ENCODE measurements around the gene TNIK.

TNIK gene

GRCh38 chr3:171218069-171218468 lies 242.1 kb downstream of the TNIK start:
- no peak for TF ChIP-seq CTCF (IDR thresholded peaks at IDR 0.05; ENCODE audit: poor library complexity, severe bottlenecking)
- Histone ChIP-seq H3K4me3 (ENCODE audit: severe bottlenecking) (no peak overlapping the region), H3K27ac (ENCODE audit: poor library complexity, severe bottlenecking) (no peak overlapping the region), H3K27me3 (ENCODE audit: insufficient read depth, poor library complexity, severe bottlenecking) (no peaks in the 10 kb centered on the region), H3K36me3 (ENCODE audit: low read depth) (no peaks in the 10 kb centered on the region), H3K4me1 (ENCODE audit: insufficient read depth, poor library complexity, severe bottlenecking) (no peaks in the 10 kb centered on the region), H3K9me3 (ENCODE audit: severe bottlenecking) (no peaks in the 10 kb centered on the region)
- ATAC-seq (ENCODE audit: low read depth) (no peak), DNase-seq (ENCODE audit: low spot score) (no peak)

DNA sequence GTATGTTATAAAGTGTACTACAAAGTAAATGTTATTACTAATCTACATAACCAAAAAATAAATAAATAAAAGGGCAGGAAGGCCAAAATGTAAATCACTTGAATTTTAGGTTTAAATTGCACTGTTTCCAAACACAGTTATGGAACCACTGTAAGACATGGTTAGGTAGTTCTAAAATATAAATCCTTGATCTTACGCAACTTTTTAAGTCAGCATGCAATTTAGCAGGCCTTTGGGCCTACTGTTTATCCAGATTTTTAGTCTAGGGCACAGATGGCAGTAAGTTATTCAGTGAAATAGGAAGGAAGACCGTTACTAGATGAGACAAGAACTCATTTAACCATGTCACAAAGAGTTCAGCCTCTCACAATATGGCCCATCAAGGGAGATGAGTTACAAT lies 246.3 kb downstream of the TNIK start:
- TF ChIP-seq CTCF (IDR thresholded peaks at IDR 0.05; ENCODE audit: poor library complexity, severe bottlenecking) = no peak
- H3K27ac ChIP-seq (ENCODE audit: poor library complexity, severe bottlenecking) = no peak overlapping the region
- no peaks in the 10 kb centered on the region for H3K4me1 ChIP-seq (ENCODE audit: insufficient read depth, poor library complexity, severe bottlenecking)
- H3K4me3 ChIP-seq (ENCODE audit: severe bottlenecking) = no peak overlapping the region
- H3K36me3 ChIP-seq (ENCODE audit: low read depth) = no peaks in the 10 kb centered on the region
- no peaks in the 10 kb centered on the region for H3K9me3 ChIP-seq (ENCODE audit: severe bottlenecking)
- DNase-seq (ENCODE audit: low spot score) (no peak), ATAC-seq (ENCODE audit: low read depth) (no peak)
- H3K27me3 ChIP-seq (ENCODE audit: insufficient read depth, poor library complexity, severe bottlenecking) = no peaks in the 10 kb centered on the region

- Histone ChIP-seq H3K27me3 (ENCODE audit: insufficient read depth, poor library complexity, severe bottlenecking) (no peaks in the 10 kb centered on the region), H3K27ac (ENCODE audit: poor library complexity, severe bottlenecking) (no peak overlapping the region), H3K4me1 (ENCODE audit: insufficient read depth, poor library complexity, severe bottlenecking) (no peaks in the 10 kb centered on the region), H3K9me3 (ENCODE audit: severe bottlenecking) (no peaks in the 10 kb centered on the region), H3K4me3 (ENCODE audit: severe bottlenecking) (no peak overlapping the region), H3K36me3 (ENCODE audit: low read depth) (no peaks in the 10 kb centered on the region)
- no peak for TF ChIP-seq CTCF (IDR thresholded peaks at IDR 0.05; ENCODE audit: poor library complexity, severe bottlenecking)
- DNase-seq (ENCODE audit: low spot score) (no peak), ATAC-seq (ENCODE audit: low read depth) (no peak)
Observed at GRCh38 chr3:171213178-171213577, 247.0 kb downstream of the TNIK start.

DNA sequence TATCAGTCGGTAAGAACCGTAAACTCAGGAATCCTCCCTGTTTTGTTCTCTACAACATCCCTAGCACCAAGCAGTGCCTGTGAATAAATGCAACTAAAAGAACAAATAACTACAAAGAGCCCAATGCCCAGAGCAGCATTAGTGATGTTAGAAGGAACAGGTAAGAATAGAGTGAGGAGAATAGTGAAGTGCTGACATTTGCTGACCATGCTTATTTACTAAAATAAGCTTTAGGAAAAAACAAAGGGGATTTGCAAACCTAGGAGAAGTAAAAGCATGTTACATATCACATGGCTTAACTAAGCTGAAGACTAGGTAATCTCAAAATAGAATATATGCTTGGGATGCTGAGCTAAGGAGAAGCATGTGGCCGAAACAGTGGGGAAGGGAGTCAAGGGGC lies 247.6 kb downstream of the TNIK start:
- ATAC-seq (ENCODE audit: low read depth) (no peak), DNase-seq (ENCODE audit: low spot score) (no peak)
- H3K9me3 ChIP-seq (ENCODE audit: severe bottlenecking) = no peaks in the 10 kb centered on the region
- no peaks in the 10 kb centered on the region for H3K36me3 ChIP-seq (ENCODE audit: low read depth)
- no peaks in the 10 kb centered on the region for H3K4me1 ChIP-seq (ENCODE audit: insufficient read depth, poor library complexity, severe bottlenecking)
- H3K27ac ChIP-seq (ENCODE audit: poor library complexity, severe bottlenecking) = no peak overlapping the region
- no peak overlapping the region for H3K4me3 ChIP-seq (ENCODE audit: severe bottlenecking)
- no peak for TF ChIP-seq CTCF (IDR thresholded peaks at IDR 0.05; ENCODE audit: poor library complexity, severe bottlenecking)
- H3K27me3 ChIP-seq (ENCODE audit: insufficient read depth, poor library complexity, severe bottlenecking) = no peaks in the 10 kb centered on the region

GRCh38 chr3:171206283-171206682 lies 253.9 kb downstream of the TNIK start:
- TF ChIP-seq CTCF (IDR thresholded peaks at IDR 0.05; ENCODE audit: poor library complexity, severe bottlenecking) = no peak
- no peaks in the 10 kb centered on the region for H3K36me3 ChIP-seq (ENCODE audit: low read depth)
- no peaks in the 10 kb centered on the region for H3K27me3 ChIP-seq (ENCODE audit: insufficient read depth, poor library complexity, severe bottlenecking)
- peaks cover 5% of the 10 kb centered on the region for H3K4me1 ChIP-seq (ENCODE audit: insufficient read depth, poor library complexity, severe bottlenecking)
- ATAC-seq (ENCODE audit: low read depth) (no peak), DNase-seq (ENCODE audit: low spot score) (no peak)
- no peak overlapping the region for H3K4me3 ChIP-seq (ENCODE audit: severe bottlenecking)
- no peak overlapping the region for H3K27ac ChIP-seq (ENCODE audit: poor library complexity, severe bottlenecking)
- H3K9me3 ChIP-seq (ENCODE audit: severe bottlenecking) = no peaks in the 10 kb centered on the region

Data from RWPE2 (cell line).